Activated CD4-positive, alpha-beta T cell treated with anti-CD3 and anti-CD28 coated beads, Interleukin-2, Interleukin-6, amounts not matched to agents 100 ng/mL and 50 ng/mL, durations not matched to agents 16 hours and 8 hours (primary cell): Measurements from ENCODE around the gene CREBBP.
A peak's percentile ranks its signal among the peaks of the same experiment; 100 is the strongest.
"Not testable (repeated sequence)": the region's sequence is repeated elsewhere in the genome, so short reads cannot be mapped to it uniquely, and the experiment has no call there.

Experiments used
- DNase-seq: peaks from one replicate; pipeline ENCODE4 v3.0.0-alpha.2; 2020

CREBBP gene

DNA sequence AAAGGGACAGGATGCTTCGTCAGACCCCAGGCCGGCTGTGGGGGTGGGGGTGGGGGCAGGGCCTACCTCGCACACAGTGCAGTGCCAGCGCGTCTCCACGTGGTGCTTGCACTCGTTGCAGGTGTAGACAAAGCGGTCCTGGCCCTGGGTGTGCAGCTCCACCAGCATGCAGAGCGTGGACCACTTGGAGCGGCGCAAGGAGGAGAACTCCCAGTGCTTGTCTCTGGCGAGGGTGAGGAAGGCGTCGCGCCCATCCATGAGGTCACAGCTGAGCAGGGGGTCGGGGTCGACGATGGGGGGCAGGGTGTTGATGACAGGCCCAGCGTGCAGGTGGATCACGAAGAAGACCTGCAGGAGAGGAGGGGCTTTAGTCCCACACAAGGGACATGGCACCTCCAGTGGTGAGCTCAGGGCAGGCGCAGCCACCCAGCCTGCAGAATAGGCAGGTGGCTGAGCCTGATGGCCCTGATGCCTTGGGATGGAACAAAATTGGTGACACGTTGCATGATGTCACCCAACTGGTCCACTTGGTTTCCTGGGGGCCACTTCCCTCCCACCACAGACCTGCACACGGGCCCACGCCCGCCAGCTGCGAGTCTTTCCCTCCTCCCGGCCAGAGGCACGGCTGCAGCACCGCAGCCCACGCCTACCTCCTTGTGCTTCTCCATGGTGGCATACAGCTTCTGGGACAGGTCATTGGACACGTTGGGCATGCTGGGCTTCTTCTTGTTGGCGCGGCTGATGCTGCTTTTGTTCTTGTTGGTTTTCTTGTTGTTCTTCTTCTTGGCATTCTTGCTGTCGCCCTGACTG lies 149.2 kb downstream of the CREBBP start:
- no peak for DNase-seq

DNA sequence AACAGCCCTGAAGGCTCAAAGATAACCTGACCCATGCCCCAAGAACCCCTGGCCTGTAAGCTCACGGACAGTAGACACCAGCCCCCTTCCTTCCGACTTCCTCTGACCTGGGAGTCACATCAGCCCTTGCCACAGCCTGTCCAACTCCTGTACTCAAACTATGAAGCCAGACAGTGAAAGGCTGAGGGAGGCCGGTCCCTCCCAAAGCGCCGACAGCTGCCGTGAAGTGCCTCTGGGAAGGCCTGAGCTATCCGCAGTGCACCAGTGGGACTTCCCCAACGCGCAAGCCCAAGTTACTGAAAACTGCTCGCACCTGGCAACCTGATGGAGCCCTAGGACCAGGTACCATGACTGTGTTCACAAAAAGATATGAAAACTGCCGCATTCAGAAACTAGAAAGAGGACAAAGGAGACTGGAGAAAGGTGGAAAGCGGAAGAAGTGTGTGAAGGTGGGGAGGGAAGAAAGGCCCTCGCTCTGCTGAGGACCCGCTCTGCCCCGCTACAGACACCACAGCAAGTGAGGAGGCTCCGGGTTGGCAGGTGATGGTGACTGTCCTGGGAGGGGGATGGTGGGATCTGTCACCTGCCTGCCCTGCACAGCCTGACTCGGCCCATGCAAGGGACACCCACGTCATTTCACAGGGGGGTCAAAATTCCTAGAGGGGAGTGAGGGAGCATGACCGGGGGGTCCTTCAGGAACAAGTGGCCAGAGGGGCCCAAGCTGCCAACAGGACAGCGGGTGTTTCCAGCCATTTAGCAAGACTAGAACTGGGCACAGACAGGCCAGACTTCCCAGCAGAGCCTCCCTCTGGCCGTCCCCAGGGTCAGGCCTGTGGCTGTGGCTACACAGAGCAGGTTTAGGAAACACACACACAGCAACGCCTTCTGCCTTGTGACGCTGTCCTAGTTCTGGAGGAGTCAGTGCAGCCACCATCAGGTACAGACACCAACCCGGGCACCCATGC lies 150.1 kb downstream of the CREBBP start:
- no peak for DNase-seq

DNA sequence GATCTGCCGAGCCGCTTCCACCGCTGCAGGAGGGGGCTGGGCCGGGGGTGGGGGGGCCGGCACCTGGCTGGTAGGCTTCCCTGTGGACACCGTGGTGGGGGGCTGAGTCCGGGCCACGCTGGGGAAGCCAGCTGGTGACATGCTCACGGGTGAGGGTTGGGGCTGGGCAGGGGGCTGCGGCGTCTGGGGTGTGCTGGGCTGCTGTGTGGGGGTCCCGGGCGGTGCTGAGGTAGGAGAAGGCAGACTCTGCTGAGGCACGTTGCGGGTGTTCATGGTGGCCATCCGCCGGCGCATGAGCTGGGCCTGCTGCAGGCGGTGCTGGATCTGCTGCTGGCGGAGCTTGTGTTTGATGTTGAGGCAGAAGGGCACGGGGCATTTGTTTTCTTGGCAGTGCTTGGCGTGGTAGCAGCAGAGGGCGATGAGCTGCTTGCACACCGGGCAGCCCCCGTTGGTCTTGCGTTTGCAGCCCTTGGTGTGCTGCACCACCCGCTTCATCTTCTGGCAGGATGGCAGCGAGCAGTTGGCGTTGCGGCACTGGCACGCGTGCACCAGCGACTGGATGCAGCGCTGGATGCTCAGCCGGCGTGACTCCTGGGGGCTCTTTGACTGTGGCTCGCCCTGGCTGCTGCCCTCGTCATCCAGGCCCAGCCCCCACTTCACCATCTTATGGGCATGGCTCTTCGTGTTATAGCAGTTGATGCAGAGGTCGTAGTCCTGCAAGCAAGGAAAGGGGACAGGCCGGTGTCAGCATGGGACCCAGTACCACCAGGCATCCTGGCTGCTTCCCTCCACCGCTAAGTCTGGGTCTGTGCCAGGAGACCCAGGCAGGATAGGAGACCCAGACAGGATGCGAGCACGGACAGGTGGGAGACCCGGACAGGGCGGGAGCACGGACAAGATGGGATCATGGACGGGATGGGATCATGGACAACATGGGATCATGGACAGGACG lies 151.1 kb downstream of the CREBBP start:
- no peak for DNase-seq

DNA sequence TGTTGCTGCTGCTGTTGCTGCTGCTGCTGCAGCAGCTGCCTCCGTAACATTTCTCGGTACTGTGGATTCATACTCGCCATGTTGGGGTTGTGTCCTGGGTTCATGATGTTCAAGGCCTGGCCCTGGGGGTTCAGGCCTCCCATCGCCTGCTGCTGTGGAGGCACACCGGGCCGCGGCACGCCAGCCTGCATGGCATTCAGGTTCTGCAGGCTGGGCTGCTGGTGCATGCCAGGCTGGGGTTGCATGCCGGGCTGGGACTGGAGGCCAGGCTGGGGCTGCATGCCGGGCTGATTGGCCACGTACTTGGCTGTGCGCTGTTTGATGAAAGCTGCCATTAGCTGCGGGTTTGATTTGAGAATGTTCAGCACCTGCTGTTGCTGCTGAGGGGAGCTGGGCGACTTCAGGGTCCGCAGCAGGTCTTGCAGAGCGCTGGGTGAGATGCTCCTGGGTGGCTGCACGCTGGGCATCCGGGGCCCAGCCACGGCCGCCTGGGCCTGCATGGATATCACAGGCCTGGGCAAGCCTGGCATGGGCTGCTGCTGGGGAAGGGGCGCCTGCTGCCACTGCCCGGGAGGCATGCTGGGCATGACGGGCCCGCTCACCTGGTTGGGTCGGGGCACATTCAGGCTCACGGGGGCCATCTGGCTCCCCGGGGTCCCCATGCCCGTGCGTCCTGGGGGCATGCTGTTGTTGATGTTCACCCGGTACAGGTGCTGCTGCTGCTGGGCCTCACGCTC lies 151.9 kb downstream of the CREBBP start:
- no peak for DNase-seq

DNA sequence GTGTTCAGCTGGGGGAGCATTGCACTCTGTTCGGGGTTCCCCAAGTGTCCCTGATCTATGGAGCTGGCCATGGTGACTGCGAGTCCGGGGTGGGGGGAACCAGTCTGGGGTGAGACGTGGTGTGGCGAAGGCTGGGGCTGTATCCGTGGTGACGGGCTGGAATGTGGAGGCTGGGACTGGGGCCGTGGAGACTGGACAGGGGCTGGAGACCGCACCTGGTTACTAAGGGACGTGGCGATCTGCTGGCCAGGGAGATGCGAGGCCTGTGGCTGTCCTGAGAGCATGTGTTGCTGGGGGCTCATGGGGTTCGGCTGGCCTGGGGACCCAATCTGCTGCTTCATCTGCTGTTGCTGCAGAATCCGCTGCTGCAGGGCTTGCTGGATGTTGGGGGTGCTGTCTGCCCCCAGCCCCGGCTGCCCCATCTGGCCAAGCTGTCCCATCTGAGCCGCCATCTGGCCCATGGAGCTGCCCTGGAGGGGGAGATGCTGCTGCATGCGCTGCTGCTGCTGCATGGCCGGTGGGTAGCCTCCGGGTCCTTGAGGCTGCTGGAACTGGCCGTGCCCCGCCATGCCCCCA lies 152.6 kb downstream of the CREBBP start:
- no peak for DNase-seq

DNA sequence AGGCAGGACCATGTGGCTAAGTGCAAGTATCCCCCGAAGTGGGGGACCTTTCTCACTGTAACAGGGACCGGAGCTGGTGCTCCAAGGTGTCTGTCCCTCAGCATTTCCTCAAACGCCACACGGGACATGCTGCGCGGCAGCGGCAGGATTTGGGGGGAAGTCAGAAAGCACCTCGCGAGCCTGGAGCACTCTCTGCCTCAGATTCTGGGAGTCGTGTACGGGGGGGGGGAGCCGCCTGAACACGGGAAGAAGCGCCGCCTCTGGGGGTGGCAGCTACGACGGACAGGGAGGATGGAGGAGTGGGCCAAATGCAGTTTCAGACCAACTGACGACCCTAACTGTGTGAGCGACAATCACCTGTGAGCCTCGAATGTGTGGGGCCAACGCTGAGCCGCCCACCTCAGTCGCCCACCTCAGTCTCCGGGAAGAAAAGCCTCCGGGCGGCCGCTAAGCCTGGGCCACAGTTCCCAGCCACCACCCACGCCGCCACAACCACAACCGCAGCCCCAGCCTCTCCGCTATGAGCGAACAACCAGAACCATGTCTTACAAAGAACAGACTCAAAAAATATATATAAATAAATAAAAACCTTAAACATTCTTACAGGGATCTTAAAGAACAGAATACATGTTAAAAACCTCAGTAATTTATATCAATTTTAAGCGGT lies 154.4 kb downstream of the CREBBP start:
- DNase-seq: no peak

DNA sequence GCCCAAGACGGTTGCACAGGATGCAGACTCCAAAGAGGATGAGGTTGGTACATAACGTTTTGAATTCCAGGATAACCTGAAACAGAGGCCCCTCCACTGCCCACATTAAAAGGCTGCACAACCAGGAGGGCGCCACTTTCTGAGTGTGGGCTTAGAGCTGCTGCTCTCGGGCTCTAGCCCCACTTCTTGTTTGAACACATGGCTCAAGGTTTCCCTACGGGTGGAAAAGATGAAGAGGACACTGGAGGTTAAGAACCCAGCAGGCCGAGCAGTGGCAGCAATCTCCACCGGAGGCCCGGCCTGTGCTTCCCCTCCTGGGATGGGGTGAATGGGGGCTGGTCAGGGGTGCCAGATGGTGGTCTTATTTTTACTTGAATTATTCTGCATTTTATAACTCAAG lies 155.2 kb downstream of the CREBBP start:
- no peak for DNase-seq

DNA sequence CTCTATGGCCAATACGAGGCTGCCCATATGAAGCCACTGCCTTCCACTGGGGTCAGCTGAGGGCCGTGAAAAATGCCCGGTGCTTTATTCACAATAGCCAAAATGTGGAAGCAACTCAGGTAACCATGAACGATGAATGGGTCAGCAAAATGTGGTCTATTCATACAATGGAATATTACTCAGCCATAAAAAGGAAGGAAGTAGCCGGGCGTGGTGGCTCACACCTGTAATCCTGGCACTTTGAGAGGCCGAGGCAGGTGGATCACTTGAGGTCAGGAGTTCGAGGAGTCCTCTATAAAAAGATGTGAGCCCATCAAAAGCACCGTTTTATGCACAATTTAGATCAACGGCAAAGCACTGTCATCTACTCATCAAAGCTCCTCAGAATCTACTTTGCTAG lies 158.0 kb downstream of the CREBBP start:
- DNase-seq: no peak

DNA sequence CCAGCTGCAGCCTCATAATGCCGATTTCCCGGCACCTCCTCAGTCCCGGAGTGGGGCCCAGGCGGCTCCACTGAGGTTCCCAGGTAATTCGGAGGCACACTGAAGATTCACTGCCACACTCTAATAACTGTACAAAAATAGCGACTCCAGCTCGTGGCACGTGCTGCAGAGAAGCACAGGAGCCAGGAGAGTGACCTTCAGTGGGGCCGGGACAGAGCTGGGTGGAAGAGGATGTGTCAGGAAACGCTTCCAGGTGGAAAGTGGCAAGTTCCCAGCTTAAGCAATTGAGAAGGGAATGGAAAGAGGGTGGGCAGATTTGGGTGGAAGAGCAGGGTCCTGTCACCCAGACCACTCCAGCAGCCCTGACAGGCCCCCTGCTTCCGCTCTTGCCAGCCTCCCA lies 160.1 kb downstream of the CREBBP start:
- DNase-seq: no peak

DNA sequence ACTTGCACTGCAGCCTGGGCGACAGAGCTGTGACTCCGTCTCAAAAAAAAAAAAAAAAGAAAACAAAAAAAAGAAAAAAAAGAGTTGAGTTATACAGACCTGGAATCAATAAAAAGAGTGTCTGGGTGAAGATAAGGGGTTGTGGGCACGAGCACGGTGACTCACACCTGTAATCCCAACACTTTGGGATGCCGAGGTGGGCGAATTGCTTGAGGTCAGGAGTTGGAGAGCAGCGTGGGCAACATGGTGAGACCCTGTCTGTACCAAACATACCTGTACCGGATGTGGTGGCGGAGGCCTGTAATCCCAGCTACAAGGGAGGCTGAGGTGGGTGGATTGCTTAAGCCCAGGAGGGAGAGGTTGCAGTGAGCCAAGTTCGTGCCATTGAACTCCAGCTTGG lies 161.9 kb downstream of the CREBBP start:
- no peak for DNase-seq

DNA sequence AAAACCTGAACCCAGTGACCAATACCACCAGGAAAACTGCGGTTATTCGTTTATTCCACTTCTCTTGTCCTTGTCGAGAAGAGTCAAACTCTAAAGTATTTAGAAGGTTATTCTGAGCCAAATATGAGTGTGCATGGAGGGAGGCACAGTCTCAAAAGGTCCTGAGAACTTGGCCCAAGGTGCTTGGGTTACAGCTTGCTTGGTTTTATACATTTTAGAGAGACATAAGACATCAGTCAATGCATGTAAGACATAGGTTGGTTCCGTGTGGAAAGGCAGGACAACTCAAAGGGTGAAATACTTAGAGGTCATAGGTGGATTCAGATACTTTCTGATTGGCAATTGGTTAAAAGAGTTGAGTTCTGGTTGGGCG lies 162.5 kb downstream of the CREBBP start:
- DNase-seq: no peak

DNA sequence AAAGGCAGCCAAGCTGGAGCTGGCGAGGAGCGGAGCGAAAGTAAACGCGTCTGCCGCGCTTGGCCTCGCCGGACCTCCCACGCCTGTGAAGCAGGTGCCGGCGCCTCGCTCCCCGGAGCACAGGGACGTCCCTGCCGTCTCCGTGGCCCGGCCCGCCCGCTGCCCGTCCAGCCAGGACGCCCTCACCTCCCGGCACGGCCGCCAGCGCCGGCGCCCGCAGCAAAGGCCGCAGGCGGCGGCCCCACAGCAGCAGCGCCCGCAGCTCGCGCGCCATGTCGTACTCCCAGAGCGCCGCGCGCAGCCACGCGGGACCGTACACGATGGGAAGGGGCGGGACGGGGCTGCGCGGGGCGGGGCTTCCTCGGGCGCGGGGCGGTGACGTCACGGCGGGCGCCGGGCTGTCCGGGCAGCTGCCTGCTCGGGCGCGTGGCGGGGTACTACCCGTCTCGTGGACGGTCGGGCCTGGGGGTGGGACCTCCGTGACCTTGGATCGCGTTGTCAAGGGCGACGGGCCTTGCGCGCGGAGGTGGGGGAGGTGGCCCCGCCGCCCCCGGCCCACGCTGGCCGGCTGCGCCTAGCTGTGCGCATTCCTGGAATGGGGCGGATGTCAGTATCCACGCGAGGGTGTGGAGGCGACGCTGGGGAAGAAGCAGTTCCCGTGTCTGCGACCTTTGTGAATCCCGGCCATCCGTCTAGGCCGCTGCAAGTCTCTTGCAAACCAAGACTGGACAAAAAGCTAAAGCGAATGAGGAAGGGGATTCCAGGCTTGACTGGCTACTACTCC lies 163.1 kb downstream of the CREBBP start, which contains the start of gene TRAP1:
TRAP1 (minus strand) TSS at position 290 of the 784 bp plus-strand sequence; CDS start at position 274, 16 bp downstream.
- DNase-seq: peak; percentile 94

DNA sequence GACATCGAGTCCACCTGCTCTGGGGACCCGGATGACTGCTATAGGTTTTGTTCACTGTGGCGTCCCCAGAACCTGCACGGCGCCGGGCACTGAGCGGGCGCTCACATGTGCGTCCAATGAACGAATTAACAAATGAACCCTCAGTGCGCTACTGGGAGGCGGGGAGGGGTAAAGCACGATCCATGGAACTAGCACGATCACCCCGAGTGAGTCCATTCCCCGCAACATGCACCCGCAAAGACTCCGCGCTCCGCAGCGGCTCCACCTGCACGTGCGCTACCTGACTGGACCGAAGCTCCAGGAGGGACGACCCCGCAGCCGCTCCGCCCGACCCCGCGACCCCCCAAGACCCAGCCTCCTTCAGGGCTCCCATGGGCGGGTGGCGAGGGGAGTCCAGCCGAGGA lies 163.7 kb downstream of the CREBBP start:
- DNase-seq: peak; percentile 58

DNA sequence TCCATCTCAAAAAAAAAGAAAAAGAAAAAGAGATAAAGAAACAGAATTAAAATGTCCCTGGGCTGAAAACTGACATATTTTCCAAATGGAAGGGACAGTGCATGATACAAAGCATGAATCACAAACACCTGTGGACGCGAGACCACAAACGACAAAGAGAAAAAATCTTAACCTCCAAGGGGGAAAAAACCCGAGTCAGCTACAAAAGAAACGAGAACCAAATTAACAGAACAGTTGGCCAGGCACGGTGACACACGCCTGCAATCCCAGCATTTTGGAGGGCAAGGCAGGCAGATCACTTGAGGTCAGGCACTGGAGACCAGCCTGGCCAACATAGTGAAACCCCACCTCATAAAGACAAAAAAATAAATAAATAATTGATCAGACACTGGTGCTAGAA lies 165.1 kb downstream of the CREBBP start:
- no peak for DNase-seq

DNA sequence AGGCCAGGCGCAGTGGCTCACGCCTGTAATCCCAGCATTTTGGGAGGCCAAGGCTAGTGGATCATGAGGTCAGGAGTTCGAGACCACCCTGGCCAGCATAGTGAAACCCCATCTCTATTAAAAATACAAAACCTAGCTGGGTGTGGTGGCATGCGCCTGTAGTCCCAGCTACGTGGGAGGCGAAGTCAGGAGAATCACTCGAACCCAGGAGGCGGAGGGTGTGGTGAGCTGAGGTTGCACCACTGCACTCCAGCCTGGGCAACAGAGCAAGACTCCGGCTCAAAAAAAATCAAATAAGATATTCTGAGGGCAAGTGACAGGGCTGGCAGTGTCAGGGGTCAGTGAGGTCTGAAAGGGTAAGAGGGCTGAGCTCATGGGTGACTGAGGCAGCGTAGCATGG lies 166.1 kb downstream of the CREBBP start:
- not testable (repeated sequence) for DNase-seq

DNA sequence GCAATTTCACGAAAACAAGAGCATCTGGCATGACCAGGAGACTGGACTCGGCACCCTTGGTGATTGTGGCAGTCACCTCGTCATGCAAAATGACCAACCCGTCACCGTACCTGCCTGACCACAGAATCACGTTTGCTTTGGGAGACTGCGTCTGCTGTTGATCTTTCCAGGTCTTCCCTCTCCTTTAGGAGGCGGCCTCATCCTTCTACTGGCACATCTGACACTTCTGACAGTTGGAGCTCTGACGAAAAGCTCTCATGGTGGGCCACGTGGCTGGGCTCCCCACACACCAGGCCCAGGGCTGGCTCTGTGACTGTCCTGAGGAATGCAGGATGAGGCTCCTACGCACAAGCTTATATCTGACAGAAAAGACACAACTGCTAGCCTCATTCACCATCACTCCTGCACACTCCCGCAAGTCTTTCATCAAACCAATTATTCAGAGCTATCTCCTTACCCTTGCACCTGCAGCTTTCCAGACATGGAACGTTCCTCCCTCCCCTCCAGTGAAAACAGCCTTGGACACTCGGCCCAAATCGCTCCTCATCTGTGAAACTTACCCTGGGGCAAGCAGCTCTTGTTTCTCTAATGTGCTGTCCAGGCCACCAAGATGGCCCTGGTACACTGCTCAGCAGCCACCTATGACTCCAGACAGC lies 166.8 kb downstream of the CREBBP start:
- DNase-seq: no peak

DNA sequence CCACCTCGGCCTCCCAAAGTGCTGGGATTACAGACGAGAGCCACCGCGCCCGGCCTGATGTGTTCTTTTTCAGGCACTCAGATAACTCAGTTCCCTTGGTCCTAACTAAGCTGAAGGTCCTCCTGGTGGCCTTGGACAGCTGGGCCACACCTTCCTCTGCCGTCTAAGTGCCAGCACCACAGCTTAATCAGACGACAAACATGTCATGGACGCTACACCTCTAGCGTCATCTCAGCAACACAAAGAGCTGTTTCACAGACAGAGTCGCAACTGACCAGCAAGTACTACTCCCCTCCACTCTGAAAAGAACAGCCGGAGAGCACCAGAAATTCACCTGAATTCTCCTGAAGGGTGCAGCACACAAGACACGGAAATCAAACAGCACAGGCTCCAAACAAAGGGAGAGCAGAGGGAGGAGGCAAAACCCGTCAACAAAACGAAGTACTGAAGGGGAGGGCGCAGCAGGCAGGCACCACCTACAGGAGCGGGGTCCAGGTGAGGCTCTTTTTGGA lies 167.6 kb downstream of the CREBBP start:
- no peak for DNase-seq

DNA sequence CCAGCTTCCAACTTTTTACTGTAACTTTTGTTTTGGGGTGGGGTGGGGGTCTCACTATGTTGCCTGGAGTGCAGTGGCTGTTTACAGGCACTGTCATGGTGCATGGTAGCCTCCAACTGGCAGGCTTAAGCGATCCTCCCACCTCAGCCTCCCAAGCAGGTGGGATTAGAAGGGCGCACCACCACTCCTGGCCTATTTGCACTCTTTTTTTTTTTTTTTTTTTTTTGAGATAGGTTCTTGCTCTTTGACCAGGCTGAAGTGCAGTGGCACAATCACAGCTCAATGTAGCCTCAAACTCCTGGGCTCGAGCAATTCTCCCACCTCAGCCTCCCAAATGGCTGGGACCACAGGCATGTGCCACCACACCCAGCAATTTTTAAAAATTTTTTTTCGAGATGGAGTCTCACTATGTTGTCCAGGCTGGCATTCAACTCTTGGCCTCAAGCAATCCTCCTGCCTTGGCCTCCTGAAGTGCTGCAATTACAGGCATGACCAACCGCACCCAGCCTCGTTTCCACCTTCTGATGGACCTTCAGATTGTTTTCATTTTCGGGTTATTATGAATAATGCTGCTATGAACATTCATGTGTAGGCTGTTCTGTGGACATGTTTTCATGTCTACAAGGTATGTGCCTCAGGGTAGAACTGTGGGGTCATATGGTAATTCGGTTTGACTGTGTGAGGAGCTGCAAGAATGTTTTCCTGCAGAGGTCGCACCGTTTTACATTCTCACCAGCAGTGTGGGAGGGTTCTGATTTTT lies 174.1 kb downstream of the CREBBP start:
- no peak for DNase-seq

DNA sequence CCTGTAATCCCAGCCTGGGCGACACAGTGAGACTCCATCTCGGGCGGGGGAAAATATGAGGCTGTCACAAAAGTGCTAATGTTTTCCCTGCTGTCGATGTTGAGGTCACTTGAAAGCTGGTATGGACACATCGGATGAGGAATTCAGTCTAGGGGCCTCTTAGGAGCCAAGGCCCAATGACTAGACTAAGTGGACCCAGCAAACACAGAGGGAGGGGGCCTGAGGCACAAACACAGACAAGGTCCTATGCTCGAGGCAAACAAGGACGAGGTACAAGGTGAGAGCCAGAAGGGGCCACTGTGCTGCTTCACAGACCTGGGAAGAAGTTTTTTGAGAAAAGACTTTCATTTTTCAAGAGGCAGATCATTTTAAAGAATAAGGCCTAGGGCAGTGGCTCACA lies 178.4 kb downstream of the CREBBP start:
- no peak for DNase-seq
